LNCaP clone FGC (cell line): Measurements from ENCODE around the gene APOF.

ENCODE experiments used
- DNase-seq: peaks from one replicate; pipeline ENCODE4 v3.0.0-alpha.2; 2011; ENCODE audit warnings: low read depth
- H3K4me3 ChIP-seq: 2 replicates; pipeline ENCODE4 v1.5.1; 2011; ENCODE audit warnings: mild to moderate bottlenecking, low read depth, low read length, control low read depth
- CTCF ChIP-seq: IDR thresholded peaks from 2 replicates; pipeline ENCODE4 v1.5.1; 2012; ENCODE audit warnings: mild to moderate bottlenecking; ENCODE audit not compliant: control insufficient read depth, insufficient read depth; ENCODE audit errors: extremely low read depth

The APOF gene

GRCh38 chr12:56311003-56311402 lies 51.7 kb downstream of the APOF start:
- no peak for DNase-seq
- no peak overlapping the region for H3K4me3 ChIP-seq
- no peak for TF ChIP-seq CTCF
